Measurements from ENCODE around the gene MAN2A2. TPM values are rescaled to one million over a fixed set of nuclear protein-coding genes. Genes with fewer than 3 reads are reported as not detected.

Gene MAN2A2
- polyA plus RNA-seq, 1 experiment: 14.3 TPM

- no peaks in the 10 kb centered on the region; the same call in 1 of the 2 replicates for H3K9me3 ChIP-seq (ENCODE audit: control insufficient read depth, insufficient read depth, low read length)
- ChIA-PET CTCF (interaction anchor here (0.6 to 7.4 kb wide), 30 partner anchors 9 to 1570 kb away, joined by 3 to 98 read pairs (median 4); partner anchors contain the start of genes MAN2A2 and RCCD1), POLR2A (interaction anchor here (1.0 to 2.2 kb wide), 4 partner anchors 17 to 45 kb away, joined by 3 to 19 read pairs (median 6); partner anchors contain the start of genes MAN2A2 and RCCD1)
- H3K27ac ChIP-seq (ENCODE audit: low read depth, low read length): no peak overlapping the region
- peak; percentile 53 for DNase-seq (ENCODE audit: low read depth, low spot score)
- peak overlapping the region; percentile 83 for H3K4me3 ChIP-seq (ENCODE audit: low read depth, low read length)
- H3K27me3 ChIP-seq (ENCODE audit: control insufficient read depth, insufficient read depth, low read length): no peaks in the 10 kb centered on the region
- TF ChIP-seq CTCF (IDR thresholded peaks at IDR 0.05; ENCODE audit: low read depth, low read length): peak; percentile 93
These were observed 31.3 kb downstream of the MAN2A2 start for GRCh38 chr15:90934256-90934948.

- DNase-seq (ENCODE audit: low read depth, low spot score): peak; percentile 49
- TF ChIP-seq CTCF (IDR thresholded peaks at IDR 0.05; ENCODE audit: low read depth, low read length): no peak
- Histone ChIP-seq H3K27ac (ENCODE audit: low read depth, low read length) (peak within 1 kb of the TSS; percentile 65), H3K9me3 (ENCODE audit: control insufficient read depth, insufficient read depth, low read length) (no peaks in the 10 kb centered on the region; the same call in 1 of the 2 replicates), H3K4me3 (ENCODE audit: low read depth, low read length) (peak within 1 kb of the TSS; percentile 83), H3K27me3 (ENCODE audit: control insufficient read depth, insufficient read depth, low read length) (no peaks in the 10 kb centered on the region)
- ChIA-PET POLR2A (interaction anchor here (0.5 to 2.2 kb wide), 9 partner anchors 9 to 933 kb away, joined by 3 to 19 read pairs (median 5); partner anchors contain the start of genes MAN2A2 and RCCD1), CTCF (interaction anchor here (0.5 to 7.4 kb wide), 22 partner anchors 8 to 629 kb away, joined by 3 to 98 read pairs (median 4); partner anchors contain the start of genes MAN2A2 and RCCD1)
These were observed 32.0 kb downstream of the MAN2A2 start, which contains the start of gene UNC45A for GRCh38 chr15:90934949-90935751. UNC45A (plus strand) TSS chr15:90935285; CDS start chr15:90935325, 40 bp downstream.

DNA sequence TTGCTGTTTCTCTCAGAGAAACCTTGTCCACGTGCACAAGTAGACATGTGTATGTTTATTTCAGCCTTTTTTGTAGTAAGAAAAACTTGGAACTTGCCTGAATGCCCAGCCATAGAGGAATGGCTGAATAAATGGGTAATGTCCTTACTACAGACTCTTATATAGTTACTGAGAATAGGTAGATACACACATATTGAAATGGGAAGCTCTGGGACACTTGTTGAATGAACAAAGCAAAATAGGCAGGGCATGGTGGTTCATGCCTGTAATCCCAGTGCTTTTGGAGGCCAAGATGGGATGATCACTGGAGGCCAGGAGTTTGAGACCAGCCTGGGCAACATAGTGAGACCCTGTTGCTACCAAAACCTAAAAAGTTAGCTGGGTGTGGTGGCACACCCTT lies 33.7 kb downstream of the MAN2A2 start:
- Histone ChIP-seq H3K27ac (ENCODE audit: low read depth, low read length) (no peak overlapping the region), H3K27me3 (ENCODE audit: control insufficient read depth, insufficient read depth, low read length) (no peaks in the 10 kb centered on the region), H3K4me3 (ENCODE audit: low read depth, low read length) (no peak overlapping the region), H3K9me3 (ENCODE audit: control insufficient read depth, insufficient read depth, low read length) (no peaks in the 10 kb centered on the region; the same call in 1 of the 2 replicates)
- TF ChIP-seq CTCF (IDR thresholded peaks at IDR 0.05; ENCODE audit: low read depth, low read length): no peak
- no peak for DNase-seq (ENCODE audit: low read depth, low spot score)
- POLR2A ChIA-PET: interaction anchor here (2.2 kb wide), 1 partner anchor 17 kb away, joined by 19 read pairs; the partner anchor contains the start of gene RCCD1
- CTCF ChIA-PET: interaction anchor here (4.9 kb wide), 1 partner anchor 20 kb away, joined by 64 read pairs; the partner anchor contains the start of gene RCCD1

GRCh38 chr15:90938261-90938660 lies 35.2 kb downstream of the MAN2A2 start:
- no peaks in the 10 kb centered on the region; the same call in 1 of the 2 replicates for H3K9me3 ChIP-seq (ENCODE audit: control insufficient read depth, insufficient read depth, low read length)
- no peaks in the 10 kb centered on the region for H3K27me3 ChIP-seq (ENCODE audit: control insufficient read depth, insufficient read depth, low read length)
- POLR2A ChIA-PET: no interaction called here
- CTCF ChIA-PET: interaction anchor here (4.1 kb wide), 1 partner anchor 18 kb away, joined by 30 read pairs; no protein-coding TSS in a partner anchor
- no peak for TF ChIP-seq CTCF (IDR thresholded peaks at IDR 0.05; ENCODE audit: low read depth, low read length)
- DNase-seq (ENCODE audit: low read depth, low spot score): no peak
- H3K4me3 ChIP-seq (ENCODE audit: low read depth, low read length): no peak overlapping the region
- H3K27ac ChIP-seq (ENCODE audit: low read depth, low read length): no peak overlapping the region
